Liver (tissue), 3 donors: ENCODE measurements around the gene AFAP1L2.

Experiments used
- EGR1 ChIP-seq, 2 donors: IDR thresholded peaks; 2 replicates each; pipeline ENCODE4 v1.6.1; 2016 to 2018; ENCODE audit warnings: antibody characterized with exemption in 2 of 2, low read depth in 2 of 2
- GABPA ChIP-seq, 2 donors: IDR thresholded peaks in 1 of 2; conservative IDR thresholded peaks in 1 of 2; 2 replicates each; pipeline ENCODE4 v1.6.1; 2016; ENCODE audit warnings: antibody characterized with exemption in 2 of 2, mild to moderate bottlenecking in 1 of 2, moderate library complexity in 1 of 2
- HNF4G ChIP-seq: IDR thresholded peaks from 2 replicates; pipeline ENCODE4 v1.6.1; 2016; ENCODE audit warnings: antibody characterized with exemption
- JUND ChIP-seq, 2 donors: IDR thresholded peaks; 2 replicates each; pipeline ENCODE4 v1.6.1; 2016; ENCODE audit warnings: antibody characterized with exemption in 2 of 2
- TAF1 ChIP-seq: conservative IDR thresholded peaks from 2 replicates; pipeline ENCODE4 v1.6.1; 2016; ENCODE audit warnings: antibody characterized with exemption, mild to moderate bottlenecking
- YY1 ChIP-seq: IDR thresholded peaks from 2 replicates; pipeline ENCODE4 v1.6.1; 2016; ENCODE audit warnings: antibody characterized with exemption, mild to moderate bottlenecking
- TF ChIP-seq, protein P1 (sequence below): fragments of 150-350 bp; IDR thresholded peaks from 2 replicates; pipeline ENCODE4 v1.5.1; 2017; ENCODE audit warnings: improper control_type of control experiment, low read depth, low read length; ENCODE audit not compliant: missing input control
- TF ChIP-seq, protein P2 (sequence below): IDR thresholded peaks from 2 replicates; pipeline ENCODE4 v1.6.1; 2016; ENCODE audit warnings: antibody characterized with exemption
- TF ChIP-seq, protein P3 (sequence below): IDR thresholded peaks from 2 replicates; pipeline ENCODE4 v1.6.1; 2016; ENCODE audit warnings: antibody characterized with exemption
- TF ChIP-seq, protein P4 (sequence below): IDR thresholded peaks from 2 replicates; pipeline ENCODE4 v1.6.1; 2016; ENCODE audit warnings: antibody characterized with exemption, mild to moderate bottlenecking
- TF ChIP-seq, protein P5 (sequence below): IDR thresholded peaks from 2 replicates; pipeline ENCODE4 v1.6.1; 2016; ENCODE audit warnings: antibody characterized with exemption
- donor health status: healthy.
- donor health status: healthy.

DNA sequence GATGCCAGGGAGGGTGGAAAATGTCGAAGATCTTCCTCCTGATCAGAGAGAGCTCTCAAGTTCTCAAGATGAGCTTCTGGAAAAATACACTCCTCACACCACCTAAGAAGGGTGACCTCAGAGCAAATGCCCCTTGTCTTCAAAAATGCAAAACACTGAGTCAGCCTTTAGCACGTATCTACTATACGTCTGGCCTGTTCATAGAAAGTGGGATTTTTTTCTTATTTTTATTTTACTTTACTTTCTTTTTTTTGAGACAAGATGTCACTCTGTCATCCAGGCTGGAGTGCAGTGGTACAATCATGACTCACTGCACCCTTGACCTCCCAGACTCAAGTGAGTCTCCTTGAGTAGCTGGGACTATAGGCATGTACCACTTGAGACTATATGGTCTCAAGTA lies 57.1 kb downstream of the AFAP1L2 start:
- TF ChIP-seq, protein P1, sequence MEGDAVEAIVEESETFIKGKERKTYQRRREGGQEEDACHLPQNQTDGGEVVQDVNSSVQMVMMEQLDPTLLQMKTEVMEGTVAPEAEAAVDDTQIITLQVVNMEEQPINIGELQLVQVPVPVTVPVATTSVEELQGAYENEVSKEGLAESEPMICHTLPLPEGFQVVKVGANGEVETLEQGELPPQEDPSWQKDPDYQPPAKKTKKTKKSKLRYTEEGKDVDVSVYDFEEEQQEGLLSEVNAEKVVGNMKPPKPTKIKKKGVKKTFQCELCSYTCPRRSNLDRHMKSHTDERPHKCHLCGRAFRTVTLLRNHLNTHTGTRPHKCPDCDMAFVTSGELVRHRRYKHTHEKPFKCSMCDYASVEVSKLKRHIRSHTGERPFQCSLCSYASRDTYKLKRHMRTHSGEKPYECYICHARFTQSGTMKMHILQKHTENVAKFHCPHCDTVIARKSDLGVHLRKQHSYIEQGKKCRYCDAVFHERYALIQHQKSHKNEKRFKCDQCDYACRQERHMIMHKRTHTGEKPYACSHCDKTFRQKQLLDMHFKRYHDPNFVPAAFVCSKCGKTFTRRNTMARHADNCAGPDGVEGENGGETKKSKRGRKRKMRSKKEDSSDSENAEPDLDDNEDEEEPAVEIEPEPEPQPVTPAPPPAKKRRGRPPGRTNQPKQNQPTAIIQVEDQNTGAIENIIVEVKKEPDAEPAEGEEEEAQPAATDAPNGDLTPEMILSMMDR = no peak
- no peak for TF ChIP-seq TAF1
- TF ChIP-seq GABPA (IDR thresholded peaks at IDR 0.05 in 1 of 2, conservative IDR thresholded peaks at IDR 0.05 in 1 of 2) = no peak
- no peak for TF ChIP-seq YY1
- TF ChIP-seq, protein P2, sequence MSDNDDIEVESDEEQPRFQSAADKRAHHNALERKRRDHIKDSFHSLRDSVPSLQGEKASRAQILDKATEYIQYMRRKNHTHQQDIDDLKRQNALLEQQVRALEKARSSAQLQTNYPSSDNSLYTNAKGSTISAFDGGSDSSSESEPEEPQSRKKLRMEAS = no peak
- TF ChIP-seq, protein P3, sequence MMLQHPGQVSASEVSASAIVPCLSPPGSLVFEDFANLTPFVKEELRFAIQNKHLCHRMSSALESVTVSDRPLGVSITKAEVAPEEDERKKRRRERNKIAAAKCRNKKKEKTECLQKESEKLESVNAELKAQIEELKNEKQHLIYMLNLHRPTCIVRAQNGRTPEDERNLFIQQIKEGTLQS = no peak
- TF ChIP-seq, protein P4, sequence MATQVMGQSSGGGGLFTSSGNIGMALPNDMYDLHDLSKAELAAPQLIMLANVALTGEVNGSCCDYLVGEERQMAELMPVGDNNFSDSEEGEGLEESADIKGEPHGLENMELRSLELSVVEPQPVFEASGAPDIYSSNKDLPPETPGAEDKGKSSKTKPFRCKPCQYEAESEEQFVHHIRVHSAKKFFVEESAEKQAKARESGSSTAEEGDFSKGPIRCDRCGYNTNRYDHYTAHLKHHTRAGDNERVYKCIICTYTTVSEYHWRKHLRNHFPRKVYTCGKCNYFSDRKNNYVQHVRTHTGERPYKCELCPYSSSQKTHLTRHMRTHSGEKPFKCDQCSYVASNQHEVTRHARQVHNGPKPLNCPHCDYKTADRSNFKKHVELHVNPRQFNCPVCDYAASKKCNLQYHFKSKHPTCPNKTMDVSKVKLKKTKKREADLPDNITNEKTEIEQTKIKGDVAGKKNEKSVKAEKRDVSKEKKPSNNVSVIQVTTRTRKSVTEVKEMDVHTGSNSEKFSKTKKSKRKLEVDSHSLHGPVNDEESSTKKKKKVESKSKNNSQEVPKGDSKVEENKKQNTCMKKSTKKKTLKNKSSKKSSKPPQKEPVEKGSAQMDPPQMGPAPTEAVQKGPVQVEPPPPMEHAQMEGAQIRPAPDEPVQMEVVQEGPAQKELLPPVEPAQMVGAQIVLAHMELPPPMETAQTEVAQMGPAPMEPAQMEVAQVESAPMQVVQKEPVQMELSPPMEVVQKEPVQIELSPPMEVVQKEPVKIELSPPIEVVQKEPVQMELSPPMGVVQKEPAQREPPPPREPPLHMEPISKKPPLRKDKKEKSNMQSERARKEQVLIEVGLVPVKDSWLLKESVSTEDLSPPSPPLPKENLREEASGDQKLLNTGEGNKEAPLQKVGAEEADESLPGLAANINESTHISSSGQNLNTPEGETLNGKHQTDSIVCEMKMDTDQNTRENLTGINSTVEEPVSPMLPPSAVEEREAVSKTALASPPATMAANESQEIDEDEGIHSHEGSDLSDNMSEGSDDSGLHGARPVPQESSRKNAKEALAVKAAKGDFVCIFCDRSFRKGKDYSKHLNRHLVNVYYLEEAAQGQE = no peak
- TF ChIP-seq, protein P5, sequence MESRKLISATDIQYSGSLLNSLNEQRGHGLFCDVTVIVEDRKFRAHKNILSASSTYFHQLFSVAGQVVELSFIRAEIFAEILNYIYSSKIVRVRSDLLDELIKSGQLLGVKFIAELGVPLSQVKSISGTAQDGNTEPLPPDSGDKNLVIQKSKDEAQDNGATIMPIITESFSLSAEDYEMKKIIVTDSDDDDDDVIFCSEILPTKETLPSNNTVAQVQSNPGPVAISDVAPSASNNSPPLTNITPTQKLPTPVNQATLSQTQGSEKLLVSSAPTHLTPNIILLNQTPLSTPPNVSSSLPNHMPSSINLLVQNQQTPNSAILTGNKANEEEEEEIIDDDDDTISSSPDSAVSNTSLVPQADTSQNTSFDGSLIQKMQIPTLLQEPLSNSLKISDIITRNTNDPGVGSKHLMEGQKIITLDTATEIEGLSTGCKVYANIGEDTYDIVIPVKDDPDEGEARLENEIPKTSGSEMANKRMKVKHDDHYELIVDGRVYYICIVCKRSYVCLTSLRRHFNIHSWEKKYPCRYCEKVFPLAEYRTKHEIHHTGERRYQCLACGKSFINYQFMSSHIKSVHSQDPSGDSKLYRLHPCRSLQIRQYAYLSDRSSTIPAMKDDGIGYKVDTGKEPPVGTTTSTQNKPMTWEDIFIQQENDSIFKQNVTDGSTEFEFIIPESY = no peak
- TF ChIP-seq JUND (IDR thresholded peaks at IDR 0.05) = no peak
- TF ChIP-seq EGR1 (IDR thresholded peaks at IDR 0.05; ENCODE audit: low read depth in 2 of 2) = no peak
- no peak for TF ChIP-seq HNF4G
